Coronary artery (tissue), 2 donors: ENCODE data around the gene NR2F1-AS1.

ENCODE experiments used
- DNase-seq: peaks from one replicate; pipeline ENCODE4 v3.0.0-alpha.2; 2017; ENCODE audit warnings: low spot score
- H3K27ac ChIP-seq, 2 donors: fragments of 200-600 bp; sonication (generic); one replicate each; pipeline ENCODE4 v1.5.1; 2016 to 2019
- H3K4me3 ChIP-seq: fragments of 200-600 bp; sonication (generic); 2 replicates; pipeline ENCODE4 v1.5.1; 2016; ENCODE audit warnings: mild to moderate bottlenecking, moderate library complexity
- CTCF ChIP-seq: fragments of 200-600 bp; sonication (generic); IDR thresholded peaks from one replicate; pipeline ENCODE4 v1.5.1; 2019; ENCODE audit warnings: antibody characterized with exemption

The NR2F1-AS1 gene

DNA sequence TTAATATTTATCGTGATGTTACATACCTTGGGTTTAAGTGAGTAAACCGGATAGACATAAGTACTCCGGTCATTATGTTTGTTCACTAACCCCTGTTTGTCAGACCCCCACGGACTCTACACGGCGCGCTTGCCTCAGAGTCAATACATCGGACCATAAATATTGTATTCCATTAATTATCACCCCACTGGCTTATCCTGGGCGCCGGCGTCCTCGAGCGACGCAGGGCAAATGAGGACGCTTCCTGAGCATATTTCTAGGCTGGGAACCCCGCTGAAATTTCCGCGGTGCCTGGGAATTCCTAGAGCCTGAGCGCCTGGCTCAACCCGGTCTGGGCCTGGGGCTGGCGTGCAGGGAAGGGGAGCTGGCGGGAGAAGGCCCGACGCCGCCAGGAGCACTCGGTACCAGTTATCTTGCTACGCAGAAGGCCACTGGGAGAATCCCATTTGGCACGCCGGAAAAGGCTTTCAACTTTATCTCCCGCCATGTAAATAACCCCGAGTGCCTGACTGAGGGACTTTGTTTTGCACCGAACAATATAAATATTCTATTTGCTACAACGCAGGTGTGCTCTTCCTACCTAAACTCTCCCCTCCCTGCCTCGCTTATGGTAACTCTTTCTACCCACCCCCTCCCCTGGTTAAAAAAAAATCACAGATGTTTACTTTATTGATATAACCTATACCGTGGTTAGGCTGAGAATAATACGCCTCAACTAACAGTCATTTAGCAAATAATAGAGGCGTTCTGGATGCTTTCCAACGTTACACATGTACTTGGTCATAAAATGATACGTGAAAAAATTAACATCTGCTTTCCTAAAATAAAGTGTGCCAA, 21.4 kb upstream of the NR2F1-AS1 start:
- TF ChIP-seq CTCF: no peak
- no peak for DNase-seq
- Histone ChIP-seq H3K27ac (no peak overlapping the region), H3K4me3 (no peak overlapping the region)

DNA sequence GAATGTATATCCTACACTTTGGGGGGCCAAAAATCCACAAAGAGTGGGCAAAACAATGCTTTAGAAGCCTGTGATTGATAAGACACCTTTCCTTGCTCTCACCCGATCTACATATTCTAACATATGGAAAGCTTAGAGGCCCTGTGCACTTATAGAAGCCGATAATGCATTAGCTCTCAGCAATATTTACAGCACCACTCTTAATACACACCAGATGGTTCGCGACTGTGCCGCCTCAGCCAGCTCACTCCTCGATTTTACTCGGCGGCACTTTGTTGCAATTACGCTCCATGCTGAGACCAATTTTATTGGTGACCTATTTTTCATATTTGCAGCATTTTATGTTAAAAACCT, 20.8 kb upstream of the NR2F1-AS1 start:
- TF ChIP-seq CTCF: no peak
- DNase-seq: no peak
- H3K27ac ChIP-seq: no peak overlapping the region
- H3K4me3 ChIP-seq: no peak overlapping the region

GRCh38 chr5:93601071-93601801, 20.2 kb upstream of the NR2F1-AS1 start:
- no peak for DNase-seq
- no peak overlapping the region for H3K4me3 ChIP-seq
- TF ChIP-seq CTCF: no peak
- no peak overlapping the region for H3K27ac ChIP-seq

DNA sequence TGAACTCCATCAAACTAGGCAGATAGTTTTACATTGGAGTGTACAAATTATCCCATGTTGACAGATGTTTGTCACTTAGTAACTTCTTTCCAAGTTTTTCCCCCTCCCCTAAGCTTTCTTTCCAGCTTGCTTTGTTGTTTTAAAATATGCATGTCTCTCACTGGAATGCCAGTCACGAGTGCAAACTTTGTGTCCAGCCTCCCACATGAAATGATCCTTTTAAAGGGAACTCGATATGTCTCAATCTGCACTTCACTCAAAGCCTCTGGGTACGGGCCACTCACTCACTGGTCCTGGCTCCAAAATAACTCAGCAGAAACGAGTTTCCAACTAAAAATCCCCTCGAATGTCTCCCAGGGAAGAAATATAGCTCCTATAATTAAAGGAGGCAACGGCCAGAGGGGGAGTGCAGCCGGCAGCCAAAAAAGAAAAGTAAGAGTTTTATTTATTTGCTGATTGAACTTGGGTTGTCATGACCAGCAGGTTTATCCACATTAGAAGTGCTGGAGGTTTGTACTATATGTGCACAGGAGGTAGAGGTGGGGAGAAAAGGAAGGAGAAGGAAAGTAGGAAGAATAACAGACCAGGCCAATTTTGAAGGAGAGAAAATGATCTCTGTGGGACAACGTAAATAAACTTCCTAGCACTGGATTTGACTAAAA, 19.5 kb upstream of the NR2F1-AS1 start:
- Histone ChIP-seq H3K27ac (no peak overlapping the region), H3K4me3 (no peak overlapping the region)
- no peak for DNase-seq
- TF ChIP-seq CTCF: no peak

DNA sequence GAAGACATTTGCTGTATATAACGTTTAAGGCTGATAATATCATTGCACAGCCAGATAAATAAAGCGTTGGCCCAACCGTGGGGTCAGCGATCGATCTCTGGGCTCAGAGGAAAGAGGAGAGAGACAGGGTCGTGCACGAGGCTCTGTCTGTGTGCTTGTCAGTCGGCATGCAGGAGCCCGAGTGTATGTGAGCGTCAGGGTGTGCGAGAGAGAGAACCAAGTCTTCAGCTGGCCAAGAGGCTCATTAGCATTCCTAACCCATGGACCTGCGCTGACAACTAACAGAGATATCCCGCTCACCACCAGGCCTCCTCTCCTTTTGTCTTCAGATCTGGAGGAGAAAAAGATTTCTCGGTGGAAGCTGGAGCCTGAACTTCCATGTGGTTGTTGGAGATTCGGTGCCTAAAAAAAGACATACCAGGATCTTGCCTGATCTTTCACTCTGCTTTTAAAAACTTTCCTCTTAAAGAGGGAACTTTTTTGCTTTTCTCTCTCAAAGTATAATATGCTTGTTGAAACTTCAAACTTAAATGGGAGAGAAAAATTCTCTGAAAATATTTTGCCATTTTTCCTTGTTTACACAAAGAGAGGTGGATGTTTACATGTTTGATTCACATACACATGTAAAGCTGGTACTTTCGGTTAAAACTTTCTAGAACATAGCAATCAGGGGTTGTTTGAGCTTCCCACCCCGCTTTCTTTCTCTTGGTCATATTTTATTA, 18.5 kb upstream of the NR2F1-AS1 start:
- no peak for TF ChIP-seq CTCF
- no peak overlapping the region for H3K27ac ChIP-seq
- no peak for DNase-seq
- no peak overlapping the region for H3K4me3 ChIP-seq

GRCh38 chr5:93599001-93599379, 18.0 kb upstream of the NR2F1-AS1 start:
- no peak for TF ChIP-seq CTCF
- Histone ChIP-seq H3K27ac (no peak overlapping the region), H3K4me3 (no peak overlapping the region)
- DNase-seq: no peak
